ENCODE measurements around the gene MARK3. TPM values are rescaled to one million over a fixed set of nuclear protein-coding genes. Genes with fewer than 3 reads are reported as not detected.
A peak's percentile ranks its signal among the peaks of the same experiment; 100 is the strongest.

The MARK3 gene
- total RNA-seq, 1 experiment from 2014 or later: 189 TPM

DNA sequence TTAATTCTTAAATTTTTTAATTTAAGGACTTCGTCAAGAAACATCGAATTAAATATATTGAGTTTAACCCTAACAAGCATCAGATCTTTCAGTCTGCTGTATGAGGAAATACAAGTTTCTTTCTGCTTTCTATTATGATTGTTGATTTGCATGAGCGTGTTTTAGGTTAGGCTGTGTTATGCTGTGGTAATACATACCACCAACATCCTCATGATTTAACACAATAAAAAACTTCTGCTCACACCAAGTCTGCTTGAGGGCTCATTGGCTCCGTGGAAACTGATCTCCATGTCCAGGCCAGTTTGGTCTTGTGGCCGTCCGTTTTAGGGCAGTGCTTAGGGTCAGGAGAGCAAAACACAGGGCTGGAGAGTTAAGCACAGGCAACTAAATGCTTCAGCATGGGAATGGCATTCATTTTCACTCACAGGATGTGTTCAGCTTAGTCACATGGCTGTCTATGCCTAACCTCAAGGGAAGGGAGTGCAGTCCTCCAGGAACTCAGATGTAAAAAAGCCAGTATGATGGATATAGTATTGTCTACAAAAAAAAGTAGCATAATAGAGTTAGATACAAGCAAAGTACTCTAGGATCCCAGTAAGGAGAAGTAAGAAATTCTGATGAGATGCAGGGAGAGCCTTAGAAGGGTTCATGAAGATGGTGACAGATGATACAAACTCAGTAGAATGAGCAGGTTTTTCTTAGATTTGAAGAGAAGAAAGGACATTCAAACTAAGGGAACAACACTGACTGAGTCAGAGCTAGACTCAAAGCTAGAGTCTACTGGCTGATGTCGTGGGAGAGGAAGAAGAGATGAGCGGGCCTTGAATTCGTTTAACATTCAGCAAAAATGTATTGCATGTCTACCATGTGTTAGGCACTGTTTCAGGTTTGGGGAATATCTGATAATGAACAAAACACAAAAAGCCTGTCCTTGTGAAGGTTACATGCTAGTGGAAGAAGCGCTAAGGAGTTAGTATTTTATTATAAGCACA, 16.3 kb downstream of the MARK3 start:
- ChIA-PET CTCF (interaction anchor here (0.6 kb wide), 1 partner anchor 529 kb away, joined by 3 read pairs; no protein-coding TSS in a partner anchor), POLR2A (ENCODE audit: unreplicated experiment) (interaction anchor here (0.6 kb wide), 2 partner anchors 196 to 246 kb away, joined by 4 to 6 read pairs; no protein-coding TSS in a partner anchor)
- Histone ChIP-seq H3K36me3 (ENCODE audit: low read depth) (peaks cover 12% of the 10 kb centered on the region; the same call in 1 of the 2 replicates), H3K27ac (peak overlapping the region; percentile 63), H3K4me1 (replicated peaks; ENCODE audit: insufficient read depth) (peaks cover 59% of the 10 kb centered on the region), H3K4me2 (peak overlapping the region; percentile 27), H3K9me2 (ENCODE audit: insufficient read depth) (no peaks in the 10 kb centered on the region), H2AFZ (no peak overlapping the region), H3F3A (ENCODE audit: insufficient read depth, low read depth) (peaks cover 63% of the 10 kb centered on the region), H3K9me3 (ENCODE audit: insufficient read depth, low read depth) (no peaks in the 10 kb centered on the region), H3K4me3 (no peak overlapping the region), H4K20me1 (ENCODE audit: insufficient read depth) (peaks cover 79% of the 10 kb centered on the region), H3K27me3 (ENCODE audit: insufficient read depth, low read depth) (no peaks in the 10 kb centered on the region), H3K79me2 (ENCODE audit: low read depth) (peaks cover 98% of the 10 kb centered on the region)
- BruUV-seq (replicated peaks): no TSS peak
- intact Hi-C loops (cut with micrococcal nuclease; ENCODE audit: unreplicated experiment): no loop called here
- TF ChIP-seq, protein P1, sequence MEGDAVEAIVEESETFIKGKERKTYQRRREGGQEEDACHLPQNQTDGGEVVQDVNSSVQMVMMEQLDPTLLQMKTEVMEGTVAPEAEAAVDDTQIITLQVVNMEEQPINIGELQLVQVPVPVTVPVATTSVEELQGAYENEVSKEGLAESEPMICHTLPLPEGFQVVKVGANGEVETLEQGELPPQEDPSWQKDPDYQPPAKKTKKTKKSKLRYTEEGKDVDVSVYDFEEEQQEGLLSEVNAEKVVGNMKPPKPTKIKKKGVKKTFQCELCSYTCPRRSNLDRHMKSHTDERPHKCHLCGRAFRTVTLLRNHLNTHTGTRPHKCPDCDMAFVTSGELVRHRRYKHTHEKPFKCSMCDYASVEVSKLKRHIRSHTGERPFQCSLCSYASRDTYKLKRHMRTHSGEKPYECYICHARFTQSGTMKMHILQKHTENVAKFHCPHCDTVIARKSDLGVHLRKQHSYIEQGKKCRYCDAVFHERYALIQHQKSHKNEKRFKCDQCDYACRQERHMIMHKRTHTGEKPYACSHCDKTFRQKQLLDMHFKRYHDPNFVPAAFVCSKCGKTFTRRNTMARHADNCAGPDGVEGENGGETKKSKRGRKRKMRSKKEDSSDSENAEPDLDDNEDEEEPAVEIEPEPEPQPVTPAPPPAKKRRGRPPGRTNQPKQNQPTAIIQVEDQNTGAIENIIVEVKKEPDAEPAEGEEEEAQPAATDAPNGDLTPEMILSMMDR (conservative IDR thresholded peaks at IDR 0.05): no peak
- TF ChIP-seq EZH2 (IDR thresholded peaks at IDR 0.05; ENCODE audit: low read depth): no peak
- peak in 1 of 2 experiments; percentile 22 for DNase-seq

DNA sequence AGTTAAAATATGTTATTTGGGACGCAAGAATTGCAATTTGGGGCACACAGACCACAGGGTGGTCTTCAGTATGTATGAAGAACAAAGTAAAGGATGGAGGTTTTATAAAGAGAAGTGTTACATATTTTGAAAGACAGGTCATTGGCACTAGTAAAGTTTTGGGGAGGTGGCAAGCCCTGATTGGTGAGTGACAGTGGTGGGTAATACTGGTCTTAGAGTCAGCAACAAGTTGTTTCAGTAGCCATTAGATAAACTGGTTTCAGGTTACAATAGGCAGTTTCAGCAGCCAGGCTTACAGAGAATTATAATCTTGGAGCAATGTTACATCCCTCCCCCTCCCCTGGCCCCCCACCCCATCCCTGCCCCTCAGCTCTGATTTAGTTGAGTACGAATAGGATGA, 17.5 kb downstream of the MARK3 start:
- no peak overlapping the region for H3K4me3 ChIP-seq
- H3F3A ChIP-seq (ENCODE audit: insufficient read depth, low read depth): peaks cover 61% of the 10 kb centered on the region
- CTCF ChIA-PET: interaction anchor here (0.6 kb wide), 1 partner anchor 16 kb away, joined by 8 read pairs; no protein-coding TSS in a partner anchor
- no peaks in the 10 kb centered on the region for H3K27me3 ChIP-seq (ENCODE audit: insufficient read depth, low read depth)
- peaks cover 72% of the 10 kb centered on the region for H4K20me1 ChIP-seq (ENCODE audit: insufficient read depth)
- TF ChIP-seq, protein P1 (conservative IDR thresholded peaks at IDR 0.05): no peak
- no peak for TF ChIP-seq EZH2 (IDR thresholded peaks at IDR 0.05; ENCODE audit: low read depth)
- H3K9me2 ChIP-seq (ENCODE audit: insufficient read depth): no peaks in the 10 kb centered on the region
- H3K27ac ChIP-seq: peak overlapping the region; percentile 63
- peaks cover 96% of the 10 kb centered on the region for H3K79me2 ChIP-seq (ENCODE audit: low read depth)
- intact Hi-C loops (cut with micrococcal nuclease; ENCODE audit: unreplicated experiment): no loop called here
- peak overlapping the region; percentile 27; the same call in 1 of the 2 replicates for H3K4me2 ChIP-seq
- no TSS peak for BruUV-seq (replicated peaks)
- peaks cover 15% of the 10 kb centered on the region for H3K36me3 ChIP-seq (ENCODE audit: low read depth)
- no peak overlapping the region for H2AFZ ChIP-seq
- H3K4me1 ChIP-seq (replicated peaks; ENCODE audit: insufficient read depth): peaks cover 52% of the 10 kb centered on the region
- DNase-seq: peak; percentile 60 to 76
- no peaks in the 10 kb centered on the region for H3K9me3 ChIP-seq (ENCODE audit: insufficient read depth, low read depth)
- POLR2A ChIA-PET (ENCODE audit: unreplicated experiment): no interaction called here

DNA sequence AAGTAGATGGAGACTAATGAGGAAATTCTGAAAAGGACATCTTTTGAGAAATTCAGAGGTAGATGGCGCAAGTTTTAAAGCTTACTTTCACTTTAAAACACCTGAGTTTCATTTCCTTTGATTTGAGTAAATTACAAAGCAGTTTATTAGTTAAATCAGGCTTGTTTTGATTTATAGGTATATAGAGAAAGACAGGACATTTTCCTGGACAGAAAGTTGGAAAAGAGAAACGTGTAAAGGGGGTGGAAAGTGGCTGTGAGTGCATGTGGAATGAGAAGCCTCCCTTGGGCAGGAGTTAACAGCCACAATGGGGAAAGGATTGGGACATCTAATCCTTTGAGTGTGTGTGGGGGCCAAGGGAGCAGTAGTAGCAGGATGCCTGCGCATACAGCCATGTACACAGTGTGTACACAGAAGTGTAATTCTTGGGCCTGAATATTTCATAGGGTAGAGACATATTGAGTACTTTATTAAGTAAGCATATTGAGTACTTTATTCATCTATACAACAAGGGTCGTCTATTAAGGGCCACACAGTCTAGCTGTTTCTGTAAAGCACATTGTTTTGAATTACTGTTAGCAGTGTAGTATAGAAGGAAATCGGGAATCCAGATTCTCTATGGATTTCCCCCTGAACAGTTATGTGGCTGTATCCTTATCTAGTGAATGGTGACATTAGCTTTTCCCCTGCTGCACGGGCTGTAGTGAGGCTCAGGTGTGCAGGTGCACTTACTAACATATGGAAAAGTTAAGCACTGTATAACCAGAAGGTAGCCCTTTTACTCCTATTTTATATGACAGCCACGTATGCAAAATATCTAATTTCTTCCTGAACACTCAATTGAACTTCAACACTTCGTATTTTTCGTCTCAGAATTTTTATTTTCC, 19.1 kb downstream of the MARK3 start:
- H3K4me1 ChIP-seq (replicated peaks; ENCODE audit: insufficient read depth): peaks cover 36% of the 10 kb centered on the region
- no peaks in the 10 kb centered on the region for H3K9me3 ChIP-seq (ENCODE audit: insufficient read depth, low read depth)
- intact Hi-C loops (cut with micrococcal nuclease; ENCODE audit: unreplicated experiment): no loop called here
- no peak for DNase-seq
- peaks cover 15% of the 10 kb centered on the region for H3K36me3 ChIP-seq (ENCODE audit: low read depth)
- peaks cover 96% of the 10 kb centered on the region for H3K79me2 ChIP-seq (ENCODE audit: low read depth)
- TF ChIP-seq EZH2 (IDR thresholded peaks at IDR 0.05; ENCODE audit: low read depth): no peak
- TF ChIP-seq, protein P1 (conservative IDR thresholded peaks at IDR 0.05): no peak
- no peak overlapping the region for H3K4me2 ChIP-seq
- POLR2A ChIA-PET (ENCODE audit: unreplicated experiment): no interaction called here
- H3K27ac ChIP-seq: peak overlapping the region; percentile 63
- BruUV-seq (replicated peaks): no TSS peak
- CTCF ChIA-PET: interaction anchor here (2.1 kb wide), 1 partner anchor 10 kb away, joined by 5 read pairs; no protein-coding TSS in a partner anchor
- H4K20me1 ChIP-seq (ENCODE audit: insufficient read depth): peaks cover 73% of the 10 kb centered on the region
- no peaks in the 10 kb centered on the region for H3K27me3 ChIP-seq (ENCODE audit: insufficient read depth, low read depth)
- no peaks in the 10 kb centered on the region for H3K9me2 ChIP-seq (ENCODE audit: insufficient read depth)
- peaks cover 61% of the 10 kb centered on the region for H3F3A ChIP-seq (ENCODE audit: insufficient read depth, low read depth)
- no peak overlapping the region for H2AFZ ChIP-seq
- H3K4me3 ChIP-seq: no peak overlapping the region

Data from PC-9 (cell line).